ENCODE data around the gene MALT1.

The MALT1 gene

GRCh38 chr18:58727776-58728500 lies 56.7 kb downstream of the MALT1 start:
- H3K4me3 ChIP-seq (ENCODE audit: low read depth, low read length), result no peak overlapping the region

GRCh38 chr18:58728719-58729118 lies 57.5 kb downstream of the MALT1 start:
- DNase-seq (ENCODE audit: low read depth), result no peak
- TF ChIP-seq, protein P1, sequence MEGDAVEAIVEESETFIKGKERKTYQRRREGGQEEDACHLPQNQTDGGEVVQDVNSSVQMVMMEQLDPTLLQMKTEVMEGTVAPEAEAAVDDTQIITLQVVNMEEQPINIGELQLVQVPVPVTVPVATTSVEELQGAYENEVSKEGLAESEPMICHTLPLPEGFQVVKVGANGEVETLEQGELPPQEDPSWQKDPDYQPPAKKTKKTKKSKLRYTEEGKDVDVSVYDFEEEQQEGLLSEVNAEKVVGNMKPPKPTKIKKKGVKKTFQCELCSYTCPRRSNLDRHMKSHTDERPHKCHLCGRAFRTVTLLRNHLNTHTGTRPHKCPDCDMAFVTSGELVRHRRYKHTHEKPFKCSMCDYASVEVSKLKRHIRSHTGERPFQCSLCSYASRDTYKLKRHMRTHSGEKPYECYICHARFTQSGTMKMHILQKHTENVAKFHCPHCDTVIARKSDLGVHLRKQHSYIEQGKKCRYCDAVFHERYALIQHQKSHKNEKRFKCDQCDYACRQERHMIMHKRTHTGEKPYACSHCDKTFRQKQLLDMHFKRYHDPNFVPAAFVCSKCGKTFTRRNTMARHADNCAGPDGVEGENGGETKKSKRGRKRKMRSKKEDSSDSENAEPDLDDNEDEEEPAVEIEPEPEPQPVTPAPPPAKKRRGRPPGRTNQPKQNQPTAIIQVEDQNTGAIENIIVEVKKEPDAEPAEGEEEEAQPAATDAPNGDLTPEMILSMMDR (IDR thresholded peaks at IDR 0.05; ENCODE audit: control insufficient read depth, extremely low read depth, insufficient read depth), result no peak
- H3K4me3 ChIP-seq (ENCODE audit: low read depth, low read length), result no peak overlapping the region

More at GRCh38 chr18:58727776-58728500, 56.7 kb downstream of the MALT1 start:
- no peak for DNase-seq (ENCODE audit: low read depth)
- TF ChIP-seq, protein P1 (IDR thresholded peaks at IDR 0.05; ENCODE audit: control insufficient read depth, extremely low read depth, insufficient read depth), result no peak

- DNase-seq (ENCODE audit: low read depth), result no peak
- no peak overlapping the region for H3K4me3 ChIP-seq (ENCODE audit: low read depth, low read length)
- TF ChIP-seq, protein P1 (IDR thresholded peaks at IDR 0.05; ENCODE audit: control insufficient read depth, extremely low read depth, insufficient read depth), result no peak
Measured at GRCh38 chr18:58730618-58731017, 59.4 kb downstream of the MALT1 start.

- TF ChIP-seq, protein P1 (IDR thresholded peaks at IDR 0.05; ENCODE audit: control insufficient read depth, extremely low read depth, insufficient read depth), result no peak
- no peak for DNase-seq (ENCODE audit: low read depth)
- H3K4me3 ChIP-seq (ENCODE audit: low read depth, low read length), result no peak overlapping the region
Measured at GRCh38 chr18:58732471-58732870, 61.2 kb downstream of the MALT1 start.

DNA sequence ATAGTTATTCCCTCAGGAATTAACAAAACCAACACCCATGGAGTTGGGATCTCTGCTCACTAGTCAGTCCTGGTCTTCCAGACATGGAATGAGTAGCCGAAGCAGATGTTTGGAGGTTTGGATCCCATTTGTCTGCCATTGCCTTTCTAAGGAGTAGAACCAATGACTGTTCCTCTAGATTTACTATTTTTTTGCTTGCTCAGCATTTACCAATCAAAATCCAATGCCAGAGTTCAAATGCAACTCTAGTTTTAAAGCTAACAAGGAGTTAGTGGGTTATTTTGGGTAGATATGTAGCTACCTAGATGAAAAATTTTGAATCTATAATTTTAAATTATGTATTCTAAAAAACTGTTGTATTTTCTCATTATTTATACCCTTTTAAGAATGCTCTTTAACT lies 62.6 kb downstream of the MALT1 start:
- H3K4me3 ChIP-seq (ENCODE audit: low read depth, low read length), result no peak overlapping the region
- TF ChIP-seq, protein P1 (IDR thresholded peaks at IDR 0.05; ENCODE audit: control insufficient read depth, extremely low read depth, insufficient read depth), result no peak
- DNase-seq (ENCODE audit: low read depth), result no peak

DNA sequence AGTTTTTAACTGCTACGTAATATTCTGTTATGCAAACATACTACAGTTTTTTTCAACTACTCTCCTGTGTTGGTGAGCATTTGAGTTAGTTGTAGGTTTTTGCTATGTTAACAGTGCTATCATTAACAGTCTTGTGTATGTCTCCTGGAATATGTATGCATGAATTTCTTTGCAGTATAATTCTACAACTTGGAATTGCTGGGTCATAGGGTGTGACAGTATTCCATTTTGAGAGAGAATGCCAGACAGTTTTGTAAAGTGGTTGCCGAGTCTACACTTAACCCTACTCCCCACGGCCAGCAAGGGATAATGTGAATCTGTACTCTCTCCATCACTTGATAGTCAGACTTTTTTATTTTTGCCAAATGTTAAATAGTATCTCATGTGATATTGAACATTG lies 67.1 kb downstream of the MALT1 start:
- TF ChIP-seq, protein P1 (IDR thresholded peaks at IDR 0.05; ENCODE audit: control insufficient read depth, extremely low read depth, insufficient read depth), result no peak
- DNase-seq (ENCODE audit: low read depth), result no peak
- no peak overlapping the region for H3K4me3 ChIP-seq (ENCODE audit: low read depth, low read length)

- no peak for DNase-seq (ENCODE audit: low read depth)
- TF ChIP-seq, protein P1 (IDR thresholded peaks at IDR 0.05; ENCODE audit: control insufficient read depth, extremely low read depth, insufficient read depth), result no peak
- H3K4me3 ChIP-seq (ENCODE audit: low read depth, low read length), result no peak overlapping the region
Measured at GRCh38 chr18:58745914-58746313, 74.6 kb downstream of the MALT1 start.

Measured in LNCaP clone FGC (cell line).